K562 (cell line): Measurements from ENCODE around the gene ZBTB9. TPM values are rescaled to one million over a fixed set of nuclear protein-coding genes. Genes with fewer than 3 reads are reported as not detected.
A peak's percentile ranks its signal among the peaks of the same experiment; 100 is the strongest.

Experiments
- CBFA2T2 ChIP-seq: fragments of 450-650 bp; conservative IDR thresholded peaks from 2 replicates; pipeline ENCODE4 v1.6.1; 2017; ENCODE audit warnings: mild to moderate bottlenecking
- CBX3 ChIP-seq, 2 experiments: IDR thresholded peaks; 1 replicate in 1 of 2; 2 replicates in 1 of 2; pipeline ENCODE4 v1.6.1; 2012; ENCODE audit warnings: inconsistent platforms in 2 of 2, low read length in 2 of 2, borderline replicate concordance in 1 of 2, control low read depth in 1 of 2
- ELF1 ChIP-seq: fragments of 200-800 bp; sonication (Bioruptor generic); IDR thresholded peaks from 2 replicates; pipeline ENCODE4 v1.6.1; 2016; ENCODE audit warnings: missing genetic modification characterization, missing compliant biosample characterization
- ETV6 ChIP-seq, 3 experiments: fragments of 150-350 bp in 1 of 3; sonication (generic) in 1 of 3; formaldehyde crosslinking in 1 of 3; IDR thresholded peaks; 2 replicates each; pipeline versions ENCODE4 v1.6.1 to v1.8.0; 2014 to 2022; ENCODE audit warnings: borderline replicate concordance in 2 of 3, low read depth in 2 of 3, antibody characterized with exemption in 1 of 3, low read length in 1 of 3, mild to moderate bottlenecking in 1 of 3, missing genetic modification reagents in 1 of 3
- HDAC6 ChIP-seq: IDR thresholded peaks from 2 replicates; pipeline ENCODE4 v1.6.1; 2012; ENCODE audit warnings: low read depth, mild to moderate bottlenecking, control low read depth, inconsistent platforms, low read length, moderate library complexity
- HNRNPL ChIP-seq: fragments of 200-400 bp; formaldehyde crosslinking; IDR thresholded peaks from 2 replicates; pipeline ENCODE4 v1.6.1; 2017; ENCODE audit warnings: low read depth, mild to moderate bottlenecking, low read length
- LARP7 ChIP-seq: fragments of 450-650 bp; IDR thresholded peaks from 2 replicates; pipeline ENCODE4 v1.6.1; 2016
- MAFG ChIP-seq: fragments of 450-650 bp; conservative IDR thresholded peaks from 2 replicates; pipeline ENCODE4 v1.6.1; 2016; ENCODE audit warnings: missing genetic modification characterization, missing compliant biosample characterization
- MAX ChIP-seq: sonication (generic); formaldehyde crosslinking; IDR thresholded peaks from 2 replicates; pipeline ENCODE4 v1.9.0; 2022; ENCODE audit warnings: mild to moderate bottlenecking, missing genetic modification reagents
- NCOA6 ChIP-seq: fragments of 450-650 bp; IDR thresholded peaks from 2 replicates; pipeline ENCODE4 v1.6.1; 2017; ENCODE audit warnings: mild to moderate bottlenecking
- NFE2L1 ChIP-seq: fragments of 450-650 bp; IDR thresholded peaks from 2 replicates; pipeline ENCODE4 v1.6.1; 2016; ENCODE audit warnings: missing genetic modification characterization, low read depth, mild to moderate bottlenecking, missing compliant biosample characterization, moderate library complexity, borderline replicate concordance
- NFRKB ChIP-seq: fragments of 450-650 bp; IDR thresholded peaks from 2 replicates; pipeline ENCODE4 v1.6.1; 2016; ENCODE audit warnings: low read depth
- NR2C1 ChIP-seq, 2 experiments: fragments of 450-650 bp; IDR thresholded peaks; 2 replicates each; pipeline ENCODE4 v1.6.1; 2017; ENCODE audit warnings: mild to moderate bottlenecking in 2 of 2, antibody characterized with exemption in 1 of 2, inconsistent platforms in 1 of 2, missing compliant biosample characterization in 1 of 2, missing genetic modification characterization in 1 of 2
- POLR2AphosphoS5 ChIP-seq: IDR thresholded peaks from 2 replicates; pipeline ENCODE4 v1.6.1; 2011; ENCODE audit warnings: mild to moderate bottlenecking, low read depth, low read length, moderate library complexity; ENCODE audit not compliant: control insufficient read depth, insufficient read depth
- RBBP5 ChIP-seq: fragments of 200-600 bp; sonication (generic); IDR thresholded peaks from 2 replicates; pipeline ENCODE4 v1.6.1; 2012; ENCODE audit warnings: borderline replicate concordance, mild to moderate bottlenecking, low read length, control low read depth, inconsistent platforms; ENCODE audit not compliant: insufficient read depth, poor library complexity, severe bottlenecking
- RFX5 ChIP-seq: IDR thresholded peaks from 2 replicates; pipeline ENCODE4 v1.6.1; 2011; ENCODE audit warnings: low read depth, mild to moderate bottlenecking, improper control_type of control experiment, low read length
- SMARCC2 ChIP-seq: fragments of 450-650 bp; IDR thresholded peaks from 2 replicates; pipeline ENCODE4 v1.6.1; 2017; ENCODE audit warnings: antibody characterized with exemption, moderate library complexity, mild to moderate bottlenecking, low read depth
- SMC3 ChIP-seq: conservative IDR thresholded peaks from 2 replicates; pipeline ENCODE4 v1.6.1; 2011; ENCODE audit warnings: low read depth, low read length, improper control_type of control experiment; ENCODE audit not compliant: insufficient read depth
- UBTF ChIP-seq, 2 experiments: IDR thresholded peaks; 2 replicates each; pipeline ENCODE4 v1.6.1; 2012; ENCODE audit warnings: improper control_type of control experiment in 2 of 2, low read depth in 2 of 2, low read length in 2 of 2, borderline replicate concordance in 1 of 2
- XRCC3 ChIP-seq: fragments of 450-650 bp; IDR thresholded peaks from 2 replicates; pipeline ENCODE4 v1.6.1; 2017; ENCODE audit warnings: mild to moderate bottlenecking, moderate library complexity
- ZC3H8 ChIP-seq: fragments of 450-650 bp; IDR thresholded peaks from 2 replicates; pipeline ENCODE4 v1.6.1; 2017
- ZNF398 ChIP-seq: fragments of 250-450 bp; sonication (Bioruptor Pico); IDR thresholded peaks from 2 replicates; pipeline ENCODE4 v1.8.0; 2021; ENCODE audit warnings: moderate library complexity, mild to moderate bottlenecking, inconsistent platforms
- ZNF589 ChIP-seq: fragments of 200-800 bp; sonication (Bioruptor generic); IDR thresholded peaks from 2 replicates; pipeline ENCODE4 v1.6.1; 2016; ENCODE audit warnings: low read depth, missing genetic modification characterization, missing compliant biosample characterization
- polyA plus RNA-seq, 8 experiments: library from polyadenylated mRNA; depleted of rRNA in 4 of 8; stranded (reverse) in 5 of 8; unstranded in 3 of 8; fragments of >200 nt; fragmentation: Nextera tagmentation in 2 of 8; fragmentation: Illumina TruSeq in 1 of 8; extraction: Ambion mirVana in 2 of 8; extraction: Trizol in 1 of 8; gene quantifications; 2 replicates each; pipeline versions ENCODE4 v1.2.1 to v1.2.3, GENCODE V29; 2011 to 2014; ENCODE audit warnings: inconsistent platforms in 1 of 8, missing spikeins in 1 of 8
- total RNA-seq, 7 experiments: library from RNA; depleted of rRNA in 6 of 7; stranded (reverse); fragments of >200 nt in 6 of 7; fragmentation: Illumina TruSeq in 2 of 7; extraction: Trizol in 2 of 7; gene quantifications; 2 replicates each; pipeline versions ENCODE4 v1.2.1 to v1.2.3, GENCODE V29; 2011 to 2021; ENCODE audit warnings: low replicate concordance in 1 of 7

Gene ZBTB9
- total and polyA plus RNA-seq, 9 of the 15 experiments (the other 6 are each of a cell fraction or from before 2014, with no cell fraction given) = 1.9 to 19.5 (median 10.4) TPM

GRCh38 chr6:33425668-33426577, 28.5 kb upstream of the ZBTB9 start (continued):
- TF ChIP-seq LARP7 (no peak), ZC3H8 (no peak), ZNF398 (CRISPR knock-in tag) (no peak), RBBP5 (peak; percentile 67), POLR2AphosphoS5 (peak; percentile 69; the same call in 1 of the 2 replicates), NFRKB (no peak), XRCC3 (no peak), NCOA6 (no peak), HDAC6 (no peak), ZNF589 (peak; percentile 65; the same call in 1 of the 2 replicates), SMARCC2 (no peak), NR2C1 (IDR thresholded peaks at IDR 0.05) (peak; percentile 69), NR2C1 (tag; IDR thresholded peaks at IDR 0.05) (peak; percentile 63), UBTF (IDR thresholded peaks at IDR 0.05; ENCODE audit: borderline replicate concordance in 1 of 2, low read depth in 2 of 2, low read length in 2 of 2) (no peak), HNRNPL (no peak), MAFG (tag) (no peak), SMC3 (peak; percentile 62), MAX (peak; percentile 99), CBX3 (IDR thresholded peaks at IDR 0.05; ENCODE audit: borderline replicate concordance in 1 of 2, low read length in 2 of 2) (peak in 1 of 2 experiments; percentile 61; a peak in 1 of 3 replicates), ETV6 (IDR thresholded peaks at IDR 0.05; ENCODE audit: borderline replicate concordance in 1 of 2, low read depth in 2 of 2, low read length in 1 of 2) (no peak), ETV6 (CRISPR knock-in tag; IDR thresholded peaks at IDR 0.05; ENCODE audit: borderline replicate concordance) (peak; percentile 86; the same call in 1 of the 2 replicates), CBFA2T2 (no peak), NFE2L1 (no peak), ELF1 (tag) (peak; percentile 79), RFX5 (no peak)
